ENCODE results near the gene LTBP2.

LTBP2 gene

DNA sequence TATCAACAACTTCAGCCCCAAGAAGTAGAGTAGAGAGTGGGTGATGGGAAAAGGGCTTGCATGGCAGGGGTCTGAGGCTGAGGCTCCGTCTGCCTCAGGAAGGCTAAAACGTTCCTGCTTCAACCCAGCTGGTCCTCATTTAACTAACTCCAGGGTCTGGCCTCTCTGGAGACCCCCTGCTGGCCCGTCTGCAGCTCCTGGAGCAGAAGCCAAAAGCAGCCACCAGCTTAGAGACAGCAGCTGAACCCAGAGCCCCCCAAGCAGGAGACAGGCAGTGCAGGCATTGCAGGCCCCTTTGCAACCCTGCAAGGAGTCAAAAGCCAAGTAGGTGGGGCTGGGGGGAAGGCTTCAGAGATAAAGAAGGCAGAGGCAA lies 25.1 kb upstream of the LTBP2 start:
- DNase-seq = no peak

DNA sequence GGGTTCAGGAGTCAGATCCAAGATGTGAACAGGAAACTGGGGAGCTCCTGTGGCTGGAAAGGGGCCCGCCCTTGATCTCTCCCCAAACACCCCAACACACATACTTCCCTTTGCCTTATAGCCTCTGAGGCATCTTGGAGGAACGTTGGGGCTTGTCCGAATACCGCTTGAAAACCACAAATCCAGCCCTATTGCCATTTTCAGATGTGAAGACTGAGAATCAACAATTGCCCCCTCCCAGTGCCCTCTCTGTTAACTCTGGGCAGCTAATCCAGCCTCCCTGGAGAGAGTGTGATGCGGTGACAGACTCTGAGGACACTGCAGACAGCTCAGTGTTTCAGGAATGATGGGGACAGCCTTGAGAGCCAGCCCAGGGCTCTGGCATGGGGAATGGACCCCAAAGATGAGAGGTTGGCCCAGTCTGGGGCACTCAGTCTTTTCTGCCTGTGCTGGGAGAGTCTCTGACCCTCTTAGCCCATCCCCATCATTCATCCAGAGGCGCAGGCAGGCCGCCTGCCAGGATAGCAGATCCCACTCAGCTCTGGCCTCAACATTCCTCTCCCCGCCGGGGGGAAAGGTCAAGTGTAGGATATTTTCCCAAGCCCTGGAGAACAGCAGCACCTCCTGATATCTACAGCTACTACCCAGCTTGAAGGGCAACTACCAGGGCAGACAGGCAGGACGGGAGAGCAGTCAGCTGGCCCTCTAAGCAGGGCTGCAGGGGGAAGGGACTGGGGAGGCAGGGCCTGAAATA lies 24.6 kb upstream of the LTBP2 start:
- no peak for DNase-seq

DNA sequence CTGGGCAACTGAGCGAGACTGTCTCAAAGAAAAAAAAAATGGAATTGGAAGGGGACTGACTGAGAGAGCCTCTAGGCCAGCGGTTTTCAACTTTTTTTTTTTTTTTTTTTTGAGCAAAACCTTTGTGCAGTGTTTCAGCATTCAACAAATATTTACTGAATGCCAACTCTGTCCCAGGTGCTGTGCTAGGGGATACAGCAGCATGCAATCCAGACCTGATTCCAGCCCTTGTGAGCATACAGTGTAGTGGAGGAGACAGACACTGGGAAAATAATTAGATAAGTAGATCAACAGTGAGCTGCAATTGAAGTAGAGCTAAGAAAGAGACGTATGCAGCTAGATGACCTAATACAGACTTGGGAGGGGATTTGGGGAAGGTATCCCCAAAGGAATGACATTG lies 23.8 kb upstream of the LTBP2 start:
- no peak for DNase-seq

DNA sequence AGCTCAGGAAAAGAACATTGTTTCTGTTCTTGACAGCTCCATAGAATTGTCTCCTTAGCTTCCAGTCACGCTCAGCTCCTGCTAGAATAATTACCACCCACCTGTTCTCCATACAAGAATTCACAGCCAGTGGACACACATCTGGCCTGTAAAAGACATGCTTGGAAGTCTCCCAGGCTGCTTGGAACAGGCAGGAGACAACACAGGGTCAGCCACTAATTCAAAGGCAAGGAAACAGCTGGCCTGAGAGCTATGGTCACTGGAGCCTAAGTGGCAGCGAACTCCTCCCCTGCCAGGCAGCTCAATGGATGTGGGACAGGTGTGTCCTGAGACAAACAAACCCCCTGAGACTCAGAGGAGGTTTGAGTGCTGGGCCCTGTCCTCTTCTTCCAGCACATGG lies 22.9 kb upstream of the LTBP2 start:
- DNase-seq = no peak

DNA sequence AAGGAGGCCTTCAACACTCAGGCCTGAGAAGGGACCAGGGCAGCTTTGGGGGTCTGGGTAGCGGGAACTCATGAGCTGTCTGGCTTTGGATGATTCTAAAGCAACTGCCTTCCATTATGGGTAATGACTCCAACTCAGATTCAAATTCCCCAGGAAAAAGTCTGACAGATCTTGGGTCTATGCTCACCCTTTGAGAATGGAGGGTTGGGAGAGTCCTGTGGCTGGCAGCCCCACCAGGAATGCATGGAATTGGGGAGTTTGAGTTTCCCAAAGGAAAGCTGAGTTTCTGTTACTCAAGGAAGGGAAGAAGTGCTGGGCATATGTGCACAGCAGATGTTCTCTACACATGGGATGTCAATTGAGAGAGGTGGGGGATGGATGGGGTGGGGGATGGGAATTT lies 22.4 kb upstream of the LTBP2 start:
- DNase-seq = no peak

DNA sequence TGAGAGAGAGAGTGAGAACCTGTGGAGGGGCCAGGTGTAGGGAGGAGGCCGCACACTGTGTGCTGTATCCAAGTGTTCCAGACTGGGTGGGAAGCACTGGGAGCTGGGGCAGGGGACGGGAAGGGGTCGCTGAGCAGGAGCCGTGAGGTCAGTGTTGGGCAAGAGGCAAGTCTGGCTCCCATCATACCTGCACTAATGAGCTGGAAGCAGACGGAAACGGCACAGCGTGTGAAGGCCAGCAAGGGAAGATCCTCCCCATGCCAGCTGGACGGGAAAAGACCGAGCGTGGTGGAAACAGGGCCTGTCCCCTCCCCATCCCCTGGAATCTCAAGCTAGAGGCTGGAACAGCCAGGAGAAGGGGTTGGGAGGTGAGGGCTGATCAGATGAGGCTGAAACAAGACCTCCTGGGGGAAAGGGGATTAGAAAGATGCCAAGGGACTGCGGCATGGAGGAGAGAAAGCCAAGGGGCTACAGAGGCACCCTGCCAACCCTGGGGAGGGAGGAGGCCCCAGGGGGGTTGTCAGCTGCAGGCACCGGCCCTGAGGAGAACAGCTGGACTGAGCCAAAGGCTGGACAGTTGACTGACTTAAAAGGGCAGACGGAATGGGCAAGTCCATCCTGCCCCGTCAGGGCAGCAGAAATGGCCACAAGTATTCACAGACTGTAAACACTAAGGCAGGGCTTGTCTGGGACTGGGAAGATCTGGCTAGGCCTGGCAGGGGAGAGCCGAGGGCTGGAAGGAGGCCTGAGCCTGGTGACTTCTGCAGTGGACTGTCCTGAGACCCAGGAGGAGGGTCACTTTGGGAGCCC lies 19.0 kb upstream of the LTBP2 start:
- DNase-seq = no peak

DNA sequence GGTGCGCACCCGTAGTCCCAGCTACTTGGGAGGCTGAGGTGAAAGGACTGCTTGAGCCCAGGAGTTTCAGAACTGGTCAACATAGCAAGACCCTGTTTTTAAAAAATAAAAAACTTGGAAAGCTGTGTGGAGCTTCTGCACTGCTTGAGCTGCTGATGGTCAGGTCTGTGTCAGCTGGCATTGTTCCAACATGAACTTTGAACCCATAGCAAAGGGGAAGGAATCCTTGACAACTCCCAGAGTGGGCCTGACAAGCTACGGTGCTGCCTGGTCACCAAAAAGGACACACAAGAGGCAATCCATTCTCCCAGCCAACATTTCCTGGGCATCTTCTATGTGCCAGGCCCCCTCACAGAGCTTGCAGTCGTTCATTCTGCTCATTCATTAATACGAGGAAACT lies 16.4 kb upstream of the LTBP2 start:
- no peak for DNase-seq

DNA sequence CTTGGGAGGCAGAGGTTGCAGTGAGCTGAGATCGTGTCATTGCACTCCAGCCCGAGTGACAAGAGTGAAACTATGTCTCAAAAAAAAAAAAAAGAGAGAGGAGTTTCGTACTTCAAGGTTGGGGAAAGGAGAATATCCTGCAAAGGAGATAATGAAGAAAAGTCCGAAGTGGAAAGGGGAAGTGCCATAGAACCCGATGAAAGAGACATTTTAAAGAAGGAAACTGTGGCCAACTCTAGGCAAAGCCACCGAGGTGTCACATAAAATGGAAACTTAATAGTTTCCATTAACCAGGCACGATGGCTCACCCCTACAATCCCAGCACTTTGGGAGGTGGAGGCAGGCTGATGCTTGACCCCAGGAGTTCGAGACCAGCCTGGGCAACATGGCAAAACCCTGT lies 15.0 kb upstream of the LTBP2 start:
- DNase-seq = peak; percentile 67

DNA sequence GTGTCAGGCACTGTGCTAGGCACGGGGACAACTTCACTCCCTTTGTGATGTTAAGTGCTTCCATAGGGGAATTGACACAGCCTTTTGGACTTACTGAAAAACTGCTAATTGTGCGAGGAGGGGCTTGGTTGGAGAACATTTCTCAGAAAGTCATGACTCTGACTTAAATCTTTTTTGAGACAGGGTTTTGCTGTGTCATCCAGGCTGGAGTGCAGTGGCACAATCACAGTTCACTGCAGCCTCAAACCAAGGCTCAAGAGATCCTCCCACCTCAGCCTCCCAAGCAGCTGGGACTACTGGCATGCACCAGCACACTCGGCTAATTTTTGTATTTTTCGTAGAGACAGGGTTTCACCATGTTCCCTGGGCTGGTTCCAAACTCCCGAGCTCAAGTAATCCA lies 10.2 kb upstream of the LTBP2 start:
- DNase-seq = no peak

DNA sequence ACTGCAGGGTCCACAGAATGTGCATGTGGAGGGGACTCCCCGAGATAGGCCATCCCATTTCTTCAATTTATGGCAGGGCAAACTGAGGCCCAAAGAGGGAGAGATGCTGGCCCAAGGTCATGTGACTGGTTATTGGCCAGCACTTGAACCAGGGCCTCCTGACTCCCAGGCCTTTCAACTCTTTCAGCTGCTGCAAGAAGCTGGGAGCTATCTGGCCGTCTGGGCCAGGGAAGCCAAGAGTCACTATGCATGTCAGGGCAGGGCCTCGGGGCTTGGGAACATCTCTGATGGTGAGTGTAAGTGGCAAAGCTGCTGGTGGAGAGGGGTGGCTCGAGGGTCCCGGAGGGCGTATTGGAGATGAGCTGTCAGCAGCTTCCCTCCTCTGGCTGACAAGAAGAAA lies 9.5 kb upstream of the LTBP2 start:
- no peak for DNase-seq

DNA sequence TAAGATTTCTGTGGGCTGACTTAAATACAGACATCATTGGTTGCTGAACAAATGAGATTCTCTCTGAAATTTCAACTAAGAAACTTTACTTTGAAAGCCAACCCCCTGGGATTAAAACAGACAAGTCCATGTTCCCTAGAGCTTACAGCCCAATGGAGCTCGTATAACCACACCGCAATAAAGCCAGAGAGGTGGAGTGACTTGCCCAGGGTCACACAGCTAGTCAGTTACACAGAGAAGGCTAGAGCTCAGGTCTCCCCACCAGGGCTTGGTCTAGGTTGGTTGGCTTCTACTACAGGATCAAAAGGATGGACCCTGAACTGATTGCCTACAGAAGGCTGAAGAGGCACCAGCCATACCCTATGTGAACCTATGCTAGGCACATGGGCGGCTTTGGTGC lies 8.9 kb upstream of the LTBP2 start:
- DNase-seq = no peak

DNA sequence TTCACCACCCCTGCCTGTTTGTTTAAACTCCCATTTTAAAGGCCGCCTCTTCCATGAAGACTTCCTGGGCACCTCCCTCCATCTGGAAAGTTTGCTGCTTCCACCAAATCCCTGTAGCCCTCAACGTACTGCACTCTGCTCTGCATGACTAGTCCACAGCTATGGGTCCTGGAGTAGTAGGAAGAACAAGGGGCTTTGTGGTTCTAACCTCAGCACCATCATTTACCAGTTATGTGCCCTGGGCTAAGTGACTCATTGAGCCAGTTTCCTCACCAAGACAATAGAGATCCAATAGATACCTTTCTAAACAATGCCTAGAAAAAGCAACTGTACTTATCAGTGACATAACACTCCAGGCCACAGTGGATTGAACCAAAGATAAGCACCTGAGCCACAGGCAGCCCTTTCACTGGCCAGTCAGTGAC lies 8.5 kb upstream of the LTBP2 start:
- DNase-seq = no peak

DNA sequence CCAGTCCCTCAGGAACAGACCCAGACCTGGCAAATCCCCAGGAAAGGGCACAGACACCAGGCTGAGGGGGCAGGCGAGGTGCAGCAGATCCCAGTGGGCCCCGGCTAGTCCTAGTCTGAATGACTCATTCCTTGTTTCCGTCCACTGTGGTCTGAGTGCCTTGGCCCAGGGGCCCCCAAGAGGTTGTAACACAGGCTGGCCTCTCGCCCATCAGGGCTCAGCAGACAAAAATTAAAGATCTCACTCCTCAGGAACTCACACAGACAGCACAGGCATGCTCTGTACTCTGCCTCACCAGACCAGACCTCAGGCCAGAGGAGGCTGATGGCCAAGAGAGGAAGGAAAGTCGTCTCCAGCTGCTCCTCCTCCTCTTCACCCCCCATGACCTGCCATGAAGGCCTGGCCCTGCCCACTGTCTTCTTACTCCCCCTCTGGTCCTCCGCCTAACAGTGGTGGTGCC lies 7.7 kb upstream of the LTBP2 start:
- DNase-seq = no peak

DNA sequence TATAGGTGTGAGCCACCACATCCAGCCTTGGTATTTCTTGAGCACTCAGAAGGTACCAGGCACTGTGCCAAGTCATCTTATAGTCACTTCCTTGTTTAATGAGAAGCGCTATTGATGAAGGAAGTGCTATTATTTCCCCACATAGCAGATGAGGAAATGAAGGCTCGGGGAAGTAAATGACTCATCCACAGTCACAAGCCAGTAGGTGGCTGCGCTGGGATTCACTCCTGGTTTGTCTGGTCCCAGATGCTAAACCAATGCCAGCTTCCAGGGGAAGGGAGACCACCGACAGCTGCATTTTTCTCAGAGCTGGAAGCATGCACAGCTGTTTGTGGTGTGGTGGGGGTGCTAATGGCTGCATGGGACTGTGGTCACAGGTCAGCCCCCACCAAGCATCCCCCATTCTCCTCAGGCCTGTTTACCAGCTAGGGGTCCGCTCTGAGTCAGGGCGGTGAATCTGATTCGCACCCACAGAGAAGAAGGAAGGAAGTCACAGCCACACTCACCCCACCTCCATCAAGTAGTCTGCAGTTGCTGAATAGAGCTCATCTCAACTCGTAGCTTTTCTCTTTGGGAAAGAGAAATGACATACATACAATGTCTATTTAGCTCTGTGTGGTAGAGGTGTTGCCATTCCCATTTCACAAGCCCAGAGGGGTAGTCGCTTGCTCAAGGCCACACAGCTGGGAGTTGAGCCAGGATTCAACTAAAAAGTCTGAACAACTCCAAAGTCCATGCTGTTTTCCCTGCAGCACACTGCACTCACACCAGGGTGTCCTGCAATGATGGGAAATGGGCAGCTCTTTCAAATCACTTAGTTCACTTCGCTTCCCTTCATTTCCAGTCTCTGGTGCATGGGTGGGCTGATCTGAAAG lies 6.3 kb upstream of the LTBP2 start:
- peak; percentile 21 for DNase-seq

DNA sequence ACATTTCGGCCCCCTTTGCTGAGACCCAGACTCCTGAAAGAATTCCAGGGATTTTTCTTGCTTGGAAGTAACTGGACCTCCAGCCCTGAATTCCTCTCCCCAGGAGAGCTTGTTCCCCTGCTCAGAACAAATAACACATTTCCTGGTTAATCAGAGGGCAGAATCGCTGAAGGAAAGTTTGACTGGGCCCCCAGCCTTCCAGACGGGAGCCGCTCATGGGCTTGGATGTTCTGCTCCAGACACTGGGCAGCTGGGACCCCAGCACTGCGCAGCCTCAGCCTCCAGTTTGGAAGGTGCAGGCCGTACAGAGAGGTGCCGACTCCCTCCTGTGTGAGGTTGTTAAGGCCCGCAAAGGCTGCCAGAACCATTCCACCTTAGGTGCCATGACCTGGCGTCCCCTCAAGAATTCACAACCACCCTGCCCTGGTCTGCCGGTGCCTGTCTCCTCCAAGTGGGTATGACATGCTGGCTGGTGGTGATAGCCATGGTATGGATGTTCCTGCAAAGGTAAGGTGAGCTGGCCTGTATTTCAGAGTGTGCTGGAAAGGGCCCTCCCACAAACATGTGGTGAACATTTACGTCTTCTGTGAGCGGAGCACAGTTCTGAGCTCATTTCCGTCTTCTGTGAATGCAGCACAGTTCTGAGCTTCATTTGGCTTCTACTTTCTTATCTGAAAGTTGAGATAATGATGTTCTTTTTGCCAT lies 5.1 kb upstream of the LTBP2 start:
- no peak for DNase-seq

DNA sequence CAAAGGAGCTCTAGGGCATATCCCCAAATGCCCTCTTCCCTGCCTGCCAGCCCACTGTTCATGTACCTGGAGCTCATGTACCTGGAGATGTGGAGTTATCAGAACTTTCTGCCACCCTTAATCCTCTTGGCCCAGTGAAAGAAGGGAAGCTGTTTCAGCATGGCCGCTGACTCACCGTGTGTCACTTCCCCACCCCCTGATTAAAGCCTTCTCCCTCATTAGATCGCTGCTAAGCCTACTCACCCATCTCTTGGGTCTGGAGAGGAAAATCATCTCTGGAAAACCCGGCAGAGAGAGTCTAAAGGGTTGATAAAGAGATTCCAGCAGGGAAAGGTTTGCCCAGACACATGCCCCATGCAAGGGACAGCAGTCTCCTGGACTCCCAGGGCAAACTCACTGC lies 4.5 kb upstream of the LTBP2 start:
- no peak for DNase-seq

DNA sequence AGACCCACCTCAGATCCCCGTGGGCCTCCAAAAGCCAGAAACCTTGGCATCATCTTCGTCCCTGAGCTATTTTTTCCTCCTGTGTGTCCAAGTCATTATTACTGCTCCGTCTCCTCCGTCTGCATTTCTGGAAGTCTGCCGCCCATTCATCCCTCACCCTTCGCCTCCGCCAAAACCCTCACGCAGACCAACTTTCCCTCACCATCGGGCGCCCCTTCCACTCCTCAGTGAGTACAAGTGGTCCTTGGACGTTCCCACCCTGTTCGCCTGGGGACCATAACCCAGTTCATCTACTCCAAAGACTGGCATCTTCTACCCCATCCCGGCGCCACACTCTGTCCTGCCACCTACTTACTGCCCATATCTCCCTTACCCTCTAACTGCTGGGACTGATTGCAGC lies 3.7 kb upstream of the LTBP2 start:
- DNase-seq = no peak

DNA sequence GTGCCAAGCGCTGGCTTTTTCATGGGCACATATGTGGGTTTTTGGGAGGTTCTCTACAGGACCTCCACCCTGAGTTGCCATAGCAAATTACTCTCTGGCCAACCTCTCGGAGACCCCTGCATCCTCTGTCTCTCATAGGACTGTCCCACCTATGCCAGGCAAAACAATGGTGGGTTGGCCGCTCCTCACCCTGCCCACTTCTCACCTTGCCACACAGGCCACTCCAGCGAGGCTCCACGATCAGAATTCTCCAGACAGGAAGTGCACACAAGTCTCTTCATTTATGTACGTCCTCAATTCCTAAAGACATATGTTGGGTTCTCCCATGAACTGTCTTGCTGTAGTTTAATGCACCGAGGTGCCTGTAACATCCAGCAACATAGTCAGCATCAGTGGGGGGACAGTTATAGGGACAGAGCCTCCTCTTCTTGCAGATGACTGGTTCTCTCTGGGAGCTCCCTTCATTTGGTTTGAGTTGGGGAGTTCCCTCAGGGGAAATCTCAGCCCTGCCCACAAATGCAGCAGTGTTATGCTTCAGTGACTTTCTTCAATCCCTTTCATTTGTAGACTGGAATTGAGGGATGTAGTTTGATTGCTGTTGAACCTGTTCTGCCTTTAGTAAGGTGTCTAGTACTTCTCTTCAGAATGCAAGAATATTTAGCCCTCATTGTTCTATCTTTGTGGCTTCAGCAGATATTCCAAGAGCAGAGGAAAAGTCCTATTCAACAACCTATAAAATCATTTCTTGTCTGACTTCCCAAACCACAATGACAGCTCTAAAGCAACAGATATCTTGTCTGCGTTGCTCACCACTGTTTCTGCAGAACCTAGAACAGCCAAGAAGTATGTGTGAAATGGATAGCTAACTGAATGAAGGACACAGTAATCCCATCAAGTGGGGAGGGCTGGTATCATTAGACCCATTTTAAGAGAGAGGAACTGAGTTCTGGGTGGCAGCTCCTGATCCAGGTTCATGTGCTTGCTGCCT lies 2.8 kb upstream of the LTBP2 start:
- no peak for DNase-seq

DNA sequence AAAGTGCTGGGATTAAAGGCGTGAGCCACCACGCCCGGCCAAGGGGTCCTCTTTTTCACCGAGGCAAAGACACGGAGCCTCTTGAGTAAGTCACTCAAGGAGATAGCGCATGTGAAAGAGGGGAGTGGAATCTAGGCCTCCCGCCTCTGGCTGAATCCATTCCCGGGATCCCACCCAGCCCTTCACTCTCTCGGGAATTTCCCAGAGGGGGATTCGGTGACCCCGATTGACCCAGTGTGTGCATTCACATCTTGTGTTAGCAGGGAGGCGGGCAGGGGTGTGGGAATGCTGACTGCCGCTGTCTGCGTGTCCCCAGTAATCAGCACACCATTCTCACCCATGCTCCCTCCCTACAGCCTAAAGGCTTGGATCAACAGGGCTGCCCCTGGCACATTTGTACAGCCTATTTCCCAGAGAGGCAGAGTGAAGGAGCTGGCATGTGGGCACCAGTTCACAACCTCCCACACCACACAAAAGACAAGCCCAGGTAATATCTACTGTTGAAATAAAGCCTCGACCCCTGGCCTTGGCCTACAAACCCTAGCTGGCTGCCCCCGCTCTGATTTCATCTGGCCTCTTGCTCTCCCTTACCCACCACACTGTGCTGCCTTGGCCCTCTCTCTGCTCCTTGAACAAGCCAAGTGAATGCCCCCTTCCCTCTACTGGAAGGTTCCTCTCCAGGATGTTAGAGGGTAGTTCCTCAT lies 1.3 kb upstream of the LTBP2 start:
- DNase-seq = no peak

DNA sequence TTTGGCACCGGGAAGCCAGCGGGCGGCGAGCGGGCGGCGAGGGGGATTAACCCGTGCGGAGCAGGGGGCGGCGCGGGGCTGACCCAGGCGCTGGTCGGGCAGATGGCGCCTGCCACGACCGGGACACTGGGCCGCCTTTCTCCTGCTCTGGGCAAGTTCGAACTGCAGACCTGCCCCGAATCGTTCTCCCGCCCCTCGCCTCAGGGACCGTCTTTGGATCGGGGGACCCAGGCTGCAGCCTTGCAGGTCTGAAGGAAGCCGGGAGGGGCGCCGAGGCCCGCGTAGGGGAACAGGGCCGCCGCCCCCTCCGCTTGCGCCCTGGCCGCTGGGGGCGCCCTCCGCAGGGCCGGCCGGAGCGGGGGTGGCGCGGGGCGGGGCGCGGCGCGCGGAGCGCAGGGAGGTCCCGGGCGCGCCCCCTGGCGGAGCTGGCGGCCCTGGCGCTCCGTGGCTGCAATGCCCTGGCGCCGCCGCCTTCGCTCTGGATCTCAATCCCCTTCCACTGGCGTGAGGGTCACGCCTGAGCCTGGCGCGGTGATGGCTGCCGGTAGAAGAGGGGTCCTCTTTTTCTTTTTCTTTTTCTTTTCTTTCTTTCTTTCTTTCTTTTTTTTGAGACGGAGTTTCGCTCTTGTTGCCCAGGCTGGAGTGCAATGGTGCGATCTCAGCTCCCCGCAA lies 449 bp upstream of the LTBP2 start:
- no peak for DNase-seq
